Mesendoderm (in vitro differentiated cells): Measurements from ENCODE around the gene TIAL1.
A peak's percentile ranks its signal among the peaks of the same experiment; 100 is the strongest.

Source experiments
- DNase-seq: peaks from one replicate; pipeline ENCODE4 v3.0.0; 2013
- H2AK5ac ChIP-seq: 2 replicates; pipeline ENCODE4 v1.6.1; 2013; ENCODE audit warnings: low read length, inconsistent platforms
- H2BK120ac ChIP-seq: 2 replicates; pipeline ENCODE4 v1.6.1; 2013; ENCODE audit warnings: low read depth, mild to moderate bottlenecking, low read length, moderate library complexity, mixed read lengths
- H2BK15ac ChIP-seq: replicated peaks from 2 replicates; pipeline ENCODE4 v1.6.1; 2013; ENCODE audit warnings: low read depth, mild to moderate bottlenecking, moderate library complexity
- H2BK5ac ChIP-seq: 2 replicates; pipeline ENCODE4 v1.6.1; 2013; ENCODE audit warnings: low read length, inconsistent platforms
- H3K18ac ChIP-seq: 2 replicates; pipeline ENCODE4 v1.6.1; 2013; ENCODE audit warnings: mild to moderate bottlenecking, low read length, mixed read lengths
- H3K23ac ChIP-seq: one replicate; pipeline ENCODE4 v1.6.1; 2013; ENCODE audit warnings: low read length
- H3K27ac ChIP-seq: 2 replicates; pipeline ENCODE4 v1.5.1; 2013; ENCODE audit warnings: low read depth, mild to moderate bottlenecking, inconsistent platforms, low read length, moderate library complexity
- H3K27me3 ChIP-seq: 2 replicates; pipeline ENCODE4 v1.6.1; 2013; ENCODE audit warnings: low read length, control low read depth, mild to moderate bottlenecking, inconsistent platforms; ENCODE audit not compliant: insufficient read depth, poor library complexity
- H3K36me3 ChIP-seq: 2 replicates; pipeline ENCODE4 v1.6.1; 2013; ENCODE audit warnings: low read length, inconsistent platforms; ENCODE audit not compliant: control insufficient read depth, insufficient read depth
- H3K4ac ChIP-seq: one replicate; pipeline ENCODE4 v1.6.1; 2013; ENCODE audit warnings: low read depth, mild to moderate bottlenecking, low read length, moderate library complexity
- H3K4me1 ChIP-seq: 2 replicates; pipeline ENCODE4 v1.6.1; 2013; ENCODE audit warnings: low read depth, low read length, inconsistent platforms; ENCODE audit not compliant: control insufficient read depth
- H3K4me2 ChIP-seq: 2 replicates; pipeline ENCODE4 v1.6.1; 2013; ENCODE audit warnings: low read length
- H3K4me3 ChIP-seq: 2 replicates; pipeline ENCODE4 v1.5.1; 2013; ENCODE audit warnings: mild to moderate bottlenecking, low read length
- H3K56ac ChIP-seq: one replicate; pipeline ENCODE4 v1.6.1; 2013; ENCODE audit warnings: low read length
- H3K79me1 ChIP-seq: 2 replicates; pipeline ENCODE4 v1.6.1; 2013; ENCODE audit warnings: low read length, inconsistent platforms
- H3K79me2 ChIP-seq: 2 replicates; pipeline ENCODE4 v1.6.1; 2013; ENCODE audit warnings: mild to moderate bottlenecking, low read length; ENCODE audit not compliant: control insufficient read depth, insufficient read depth
- H3K9ac ChIP-seq: 2 replicates; pipeline ENCODE4 v1.6.1; 2013; ENCODE audit warnings: low read length, inconsistent platforms
- H4K5ac ChIP-seq: one replicate; pipeline ENCODE4 v1.6.1; 2013; ENCODE audit warnings: low read length
- H4K8ac ChIP-seq: one replicate; pipeline ENCODE4 v1.6.1; 2013; ENCODE audit warnings: low read depth, mild to moderate bottlenecking, control low read depth, low read length, moderate library complexity
- WGBS: extraction: QIAGEN DNeasy Blood & Tissue Kit; methylation state at CpG from one replicate; pipeline ENCODE4 v1.1.7; 2013; ENCODE audit warnings: low lambda C conversion rate, missing lambda C conversion rate; ENCODE audit not compliant: insufficient coverage; ENCODE audit errors: extremely low coverage; 5-methylcytosine and 5-hydroxymethylcytosine counted together

The TIAL1 gene

GRCh38 chr10:119595676-119596515 is 868 bp downstream of the TIAL1 start:
- Histone ChIP-seq H4K8ac (no peak overlapping the region), H2AK5ac (peak overlapping the region; percentile 76), H3K56ac (peak overlapping the region; percentile 97), H3K79me1 (no peaks in the 10 kb centered on the region), H3K23ac (peak overlapping the region; percentile 86), H3K4me3 (peak overlapping the region; percentile 95), H3K4ac (peak overlapping the region; percentile 91), H3K4me1 (no peaks in the 10 kb centered on the region), H3K4me2 (peak overlapping the region; percentile 42), H3K79me2 (peaks cover 39% of the 10 kb centered on the region), H4K5ac (no peak overlapping the region), H2BK5ac (peak overlapping the region; percentile 86), H3K27me3 (no peaks in the 10 kb centered on the region), H2BK120ac (peak overlapping the region; percentile 3), H3K18ac (peak overlapping the region; percentile 97), H3K36me3 (no peaks in the 10 kb centered on the region), H2BK15ac (no peak overlapping the region), H3K27ac (peak overlapping the region; percentile 95), H3K9ac (peak overlapping the region; percentile 98)
- no CpG with 5 or more reads among the region's 50 CpGs for WGBS
- DNase-seq, result peak; percentile 59

DNA sequence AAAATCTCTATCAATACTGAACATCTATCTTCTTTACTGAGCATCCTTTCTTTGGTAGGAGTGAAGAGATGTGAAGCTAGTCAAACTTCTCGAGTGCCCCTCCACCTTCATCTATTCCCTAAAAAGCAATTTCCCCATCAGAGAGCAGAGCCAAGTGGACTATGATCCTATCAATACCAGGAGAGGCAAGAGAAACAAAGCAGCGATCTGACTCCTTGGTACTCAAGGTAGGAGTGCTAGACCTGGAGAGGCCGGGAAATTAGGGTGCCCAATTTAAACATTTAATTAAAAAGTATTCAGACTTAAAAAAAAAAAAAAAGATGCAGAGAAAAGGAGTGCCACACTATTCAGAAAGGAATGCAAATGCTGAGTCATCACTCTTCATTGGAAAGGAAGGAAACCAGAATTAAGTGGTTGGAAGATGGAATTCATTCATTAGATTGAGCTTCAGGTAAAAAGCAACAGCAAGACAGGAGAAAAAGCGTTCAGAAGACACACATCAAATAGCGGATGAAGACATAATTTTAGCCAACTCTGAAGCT is 1.6 kb downstream of the TIAL1 start:
- H3K4me3 ChIP-seq, result peak overlapping the region; percentile 95

GRCh38 chr10:119588071-119588470 is 8.7 kb downstream of the TIAL1 start:
- Histone ChIP-seq H2BK5ac (no peak overlapping the region), H2AK5ac (no peak overlapping the region), H3K27ac (no peak overlapping the region), H2BK15ac (no peak overlapping the region), H3K36me3 (peaks cover 3% of the 10 kb centered on the region), H3K4me3 (no peak overlapping the region), H3K79me1 (peaks cover 11% of the 10 kb centered on the region), H3K18ac (no peak overlapping the region), H3K79me2 (peaks cover 48% of the 10 kb centered on the region), H3K4me2 (no peak overlapping the region), H3K4me1 (no peaks in the 10 kb centered on the region), H3K56ac (no peak overlapping the region), H3K4ac (no peak overlapping the region), H3K9ac (no peak overlapping the region), H4K8ac (no peak overlapping the region), H2BK120ac (no peak overlapping the region), H4K5ac (no peak overlapping the region), H3K23ac (no peak overlapping the region), H3K27me3 (no peaks in the 10 kb centered on the region)
- DNase-seq, result no peak
- no CpG with 5 or more reads among the region's 4 CpGs for WGBS

More for the DNA sequence above, 1.6 kb downstream of the TIAL1 start:
- peak overlapping the region; percentile 98 for H3K9ac ChIP-seq
- H2BK15ac ChIP-seq, result no peak overlapping the region
- no peak overlapping the region for H4K8ac ChIP-seq
- H2BK120ac ChIP-seq, result no peak overlapping the region
- peaks cover 40% of the 10 kb centered on the region for H3K79me2 ChIP-seq
- H3K36me3 ChIP-seq, result no peaks in the 10 kb centered on the region
- WGBS, result no CpG with 5 or more reads among the region's 5 CpGs
- H3K4me1 ChIP-seq, result no peaks in the 10 kb centered on the region
- peak overlapping the region; percentile 79 for H3K4me2 ChIP-seq
- no peak overlapping the region for H2AK5ac ChIP-seq
- H3K27ac ChIP-seq, result no peak overlapping the region
- DNase-seq, result peak; percentile 55
- no peak overlapping the region for H3K23ac ChIP-seq
- H3K4ac ChIP-seq, result no peak overlapping the region
- H3K18ac ChIP-seq, result peak overlapping the region; percentile 97
- peak overlapping the region; percentile 97 for H3K56ac ChIP-seq
- H3K27me3 ChIP-seq, result no peaks in the 10 kb centered on the region
- H3K79me1 ChIP-seq, result no peaks in the 10 kb centered on the region
- H2BK5ac ChIP-seq, result no peak overlapping the region
- no peak overlapping the region for H4K5ac ChIP-seq

DNA sequence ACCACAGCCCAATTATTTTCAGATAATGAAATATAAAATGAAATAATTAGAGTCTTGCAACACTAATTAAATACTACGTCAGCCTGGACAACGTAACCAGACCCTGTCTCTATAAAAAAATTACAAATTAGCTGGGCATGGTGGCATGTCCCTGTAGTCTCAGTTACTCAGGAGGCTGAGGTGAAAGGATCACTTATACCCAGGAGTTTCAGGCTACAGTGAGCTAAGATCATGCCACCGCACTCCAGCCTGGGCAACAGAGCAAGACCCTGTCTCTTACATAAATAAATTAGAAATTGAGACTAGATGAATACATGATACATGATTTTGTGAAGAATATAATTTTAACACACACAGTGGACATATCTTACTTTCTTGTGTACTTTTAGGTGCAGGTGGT is 18.4 kb downstream of the TIAL1 start:
- peaks cover 2% of the 10 kb centered on the region for H3K79me2 ChIP-seq
- H3K18ac ChIP-seq, result no peak overlapping the region
- no peak overlapping the region for H3K4me2 ChIP-seq
- no peak overlapping the region for H3K4me3 ChIP-seq
- DNase-seq, result no peak
- no peak overlapping the region for H2BK120ac ChIP-seq
- peaks cover 2% of the 10 kb centered on the region for H3K79me1 ChIP-seq
- no peak overlapping the region for H3K4ac ChIP-seq
- no peak overlapping the region for H3K23ac ChIP-seq
- H2BK15ac ChIP-seq, result no peak overlapping the region
- H3K36me3 ChIP-seq, result peaks cover 4% of the 10 kb centered on the region
- no peak overlapping the region for H3K9ac ChIP-seq
- no peak overlapping the region for H2AK5ac ChIP-seq
- H3K27me3 ChIP-seq, result no peaks in the 10 kb centered on the region
- no peak overlapping the region for H3K27ac ChIP-seq
- no CpG with 5 or more reads among the region's 3 CpGs for WGBS
- no peak overlapping the region for H3K56ac ChIP-seq
- H4K5ac ChIP-seq, result no peak overlapping the region
- H2BK5ac ChIP-seq, result no peak overlapping the region
- no peak overlapping the region for H4K8ac ChIP-seq
- no peaks in the 10 kb centered on the region for H3K4me1 ChIP-seq

DNA sequence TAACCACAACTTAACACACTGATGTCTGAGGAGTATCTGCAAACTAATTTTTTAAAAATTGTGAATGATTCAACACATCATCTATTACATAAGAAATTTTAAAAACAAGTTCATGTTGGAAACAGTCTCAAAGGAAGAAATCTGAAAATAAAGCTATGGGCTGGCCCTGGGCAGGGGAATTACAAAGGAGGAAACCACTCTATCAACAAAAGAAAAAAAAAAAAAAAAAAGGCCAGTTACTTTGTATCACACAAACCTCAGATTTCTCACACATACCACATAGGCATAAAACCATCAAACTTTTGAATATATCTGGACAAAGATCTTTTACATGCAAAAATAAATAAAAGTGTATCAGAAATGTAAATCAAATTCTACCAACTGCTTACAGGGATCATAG is 20.8 kb downstream of the TIAL1 start:
- H3K79me1 ChIP-seq, result no peaks in the 10 kb centered on the region
- no peak overlapping the region for H2BK5ac ChIP-seq
- H3K23ac ChIP-seq, result no peak overlapping the region
- no peak overlapping the region for H4K5ac ChIP-seq
- no peak overlapping the region for H3K4me3 ChIP-seq
- H3K27me3 ChIP-seq, result no peaks in the 10 kb centered on the region
- no peak overlapping the region for H2BK15ac ChIP-seq
- no peak overlapping the region for H3K4ac ChIP-seq
- H3K4me2 ChIP-seq, result no peak overlapping the region
- no peaks in the 10 kb centered on the region for H3K79me2 ChIP-seq
- H3K18ac ChIP-seq, result no peak overlapping the region
- no peak overlapping the region for H2AK5ac ChIP-seq
- no peak overlapping the region for H2BK120ac ChIP-seq
- H3K56ac ChIP-seq, result no peak overlapping the region
- DNase-seq, result no peak
- H3K4me1 ChIP-seq, result no peaks in the 10 kb centered on the region
- no peak overlapping the region for H3K27ac ChIP-seq
- peaks cover 4% of the 10 kb centered on the region for H3K36me3 ChIP-seq
- no peak overlapping the region for H4K8ac ChIP-seq
- H3K9ac ChIP-seq, result no peak overlapping the region
